HG02981 (cell line): ENCODE data around the gene TMEM225B.
"Not testable (repeated sequence)": the region's sequence is repeated elsewhere in the genome, so short reads cannot be mapped to it uniquely, and the experiment has no call there.

Experiments used
- ATAC-seq: cut with Tn5 transposase; IDR thresholded peaks from one replicate; pipeline ENCODE4 v1.9.1; 2021; ENCODE audit warnings: mild to moderate bottlenecking, moderate library complexity; ENCODE audit not compliant: unreplicated experiment

The TMEM225B gene

GRCh38 chr7:99579281-99579955 lies 18.6 kb upstream of the TMEM225B start:
- no peak for ATAC-seq

- ATAC-seq: no peak
Observed at GRCh38 chr7:99579956-99580777, 17.9 kb upstream of the TMEM225B start.

GRCh38 chr7:99580778-99581332 lies 17.2 kb upstream of the TMEM225B start:
- not testable (repeated sequence) for ATAC-seq

GRCh38 chr7:99588868-99589267 lies 9.2 kb upstream of the TMEM225B start:
- no peak for ATAC-seq

GRCh38 chr7:99594948-99595745 lies 2.9 kb upstream of the TMEM225B start:
- no peak for ATAC-seq

- ATAC-seq: no peak
Observed at GRCh38 chr7:99596408-99596955, 1.6 kb upstream of the TMEM225B start.

- no peak for ATAC-seq
Observed at GRCh38 chr7:99599836-99600235, 1.8 kb downstream of the TMEM225B start.

GRCh38 chr7:99601656-99602310 lies 3.7 kb downstream of the TMEM225B start:
- no peak for ATAC-seq

GRCh38 chr7:99605527-99605926 lies 7.5 kb downstream of the TMEM225B start:
- no peak for ATAC-seq

GRCh38 chr7:99606531-99606930 lies 8.5 kb downstream of the TMEM225B start:
- no peak for ATAC-seq

- no peak for ATAC-seq
Observed at GRCh38 chr7:99607548-99607947, 9.5 kb downstream of the TMEM225B start.

GRCh38 chr7:99614495-99614894 lies 16.4 kb downstream of the TMEM225B start:
- ATAC-seq: no peak

- no peak for ATAC-seq
Observed at GRCh38 chr7:99615989-99616358, 17.9 kb downstream of the TMEM225B start.

- ATAC-seq: peak; percentile 91
Observed at GRCh38 chr7:99616359-99617191, 18.5 kb downstream of the TMEM225B start, which contains the start of gene ZSCAN25. ZSCAN25 (plus strand) TSS chr7:99616946; CDS start chr7:99619607, 2,661 bp downstream.

GRCh38 chr7:99617192-99617781 lies 19.2 kb downstream of the TMEM225B start:
- no peak for ATAC-seq

- ATAC-seq: no peak
Observed at GRCh38 chr7:99618726-99619125, 20.7 kb downstream of the TMEM225B start.

GRCh38 chr7:99619571-99620130 lies 21.6 kb downstream of the TMEM225B start:
- ATAC-seq: no peak

- ATAC-seq: no peak
Observed at GRCh38 chr7:99621271-99621670, 23.2 kb downstream of the TMEM225B start.

- no peak for ATAC-seq
Observed at GRCh38 chr7:99622596-99622995, 24.5 kb downstream of the TMEM225B start.
